Measurements from ENCODE around the gene PEF1.

Gene PEF1

DNA sequence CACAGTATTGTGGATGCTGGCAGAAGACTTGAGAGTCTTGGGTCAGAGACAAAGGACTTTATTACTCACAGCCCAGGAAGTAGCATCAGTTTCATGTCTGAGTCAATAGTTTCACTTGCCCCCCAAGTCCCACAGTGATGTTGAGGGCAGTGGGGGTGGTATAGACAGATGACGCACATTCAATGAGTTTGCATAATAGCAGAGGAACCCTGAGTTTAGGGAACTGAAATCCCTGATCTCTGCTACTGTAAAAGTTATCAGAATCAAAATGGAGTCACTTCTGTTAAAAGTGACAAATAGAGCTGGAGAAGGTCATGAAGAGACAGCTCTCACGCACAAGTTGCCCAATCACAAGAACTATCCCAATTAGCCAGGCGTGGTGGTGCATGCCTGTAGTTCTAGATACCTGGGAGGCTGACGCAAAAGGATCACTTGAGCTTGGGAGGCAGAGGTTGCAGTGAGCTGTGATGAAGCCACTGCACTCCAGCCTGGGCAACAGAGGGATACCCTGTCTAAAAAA, 38.7 kb downstream of the PEF1 start:
- H3K4me3 ChIP-seq (ENCODE audit: low read depth, low read length): no peak overlapping the region
- no peak for DNase-seq (ENCODE audit: low read depth)
- TF ChIP-seq, protein P1, sequence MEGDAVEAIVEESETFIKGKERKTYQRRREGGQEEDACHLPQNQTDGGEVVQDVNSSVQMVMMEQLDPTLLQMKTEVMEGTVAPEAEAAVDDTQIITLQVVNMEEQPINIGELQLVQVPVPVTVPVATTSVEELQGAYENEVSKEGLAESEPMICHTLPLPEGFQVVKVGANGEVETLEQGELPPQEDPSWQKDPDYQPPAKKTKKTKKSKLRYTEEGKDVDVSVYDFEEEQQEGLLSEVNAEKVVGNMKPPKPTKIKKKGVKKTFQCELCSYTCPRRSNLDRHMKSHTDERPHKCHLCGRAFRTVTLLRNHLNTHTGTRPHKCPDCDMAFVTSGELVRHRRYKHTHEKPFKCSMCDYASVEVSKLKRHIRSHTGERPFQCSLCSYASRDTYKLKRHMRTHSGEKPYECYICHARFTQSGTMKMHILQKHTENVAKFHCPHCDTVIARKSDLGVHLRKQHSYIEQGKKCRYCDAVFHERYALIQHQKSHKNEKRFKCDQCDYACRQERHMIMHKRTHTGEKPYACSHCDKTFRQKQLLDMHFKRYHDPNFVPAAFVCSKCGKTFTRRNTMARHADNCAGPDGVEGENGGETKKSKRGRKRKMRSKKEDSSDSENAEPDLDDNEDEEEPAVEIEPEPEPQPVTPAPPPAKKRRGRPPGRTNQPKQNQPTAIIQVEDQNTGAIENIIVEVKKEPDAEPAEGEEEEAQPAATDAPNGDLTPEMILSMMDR (IDR thresholded peaks at IDR 0.05; ENCODE audit: control insufficient read depth, extremely low read depth, insufficient read depth): no peak

GRCh38 chr1:31602081-31602480, 42.6 kb downstream of the PEF1 start:
- no peak for DNase-seq (ENCODE audit: low read depth)
- TF ChIP-seq, protein P1 (IDR thresholded peaks at IDR 0.05; ENCODE audit: control insufficient read depth, extremely low read depth, insufficient read depth): no peak
- no peak overlapping the region for H3K4me3 ChIP-seq (ENCODE audit: low read depth, low read length)

- TF ChIP-seq, protein P1 (IDR thresholded peaks at IDR 0.05; ENCODE audit: control insufficient read depth, extremely low read depth, insufficient read depth): no peak
- no peak overlapping the region for H3K4me3 ChIP-seq (ENCODE audit: low read depth, low read length)
Observed at GRCh38 chr1:31600641-31601040, 44.0 kb downstream of the PEF1 start.

GRCh38 chr1:31598980-31599379, 45.7 kb downstream of the PEF1 start:
- no peak overlapping the region for H3K4me3 ChIP-seq (ENCODE audit: low read depth, low read length)
- TF ChIP-seq, protein P1 (IDR thresholded peaks at IDR 0.05; ENCODE audit: control insufficient read depth, extremely low read depth, insufficient read depth): no peak
- no peak for DNase-seq (ENCODE audit: low read depth)

More at GRCh38 chr1:31600641-31601040, 44.0 kb downstream of the PEF1 start:
- no peak for DNase-seq (ENCODE audit: low read depth)

DNA sequence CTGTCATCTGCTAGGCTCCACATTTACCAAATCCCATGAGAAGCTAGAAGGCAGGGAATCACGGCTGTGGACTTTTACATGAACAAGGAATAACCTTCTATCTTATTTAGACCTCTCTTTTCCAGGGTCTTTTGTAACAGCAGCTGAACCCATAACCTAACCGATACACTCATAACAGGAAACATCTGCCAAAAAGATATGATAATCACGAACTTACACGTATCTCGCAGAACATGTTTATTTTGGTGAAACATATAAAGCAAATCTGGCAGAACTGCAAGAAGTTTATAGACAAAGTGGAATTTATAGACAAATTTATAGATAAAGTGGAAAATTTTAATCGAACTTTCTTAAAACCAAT, 48.0 kb downstream of the PEF1 start:
- TF ChIP-seq, protein P1 (IDR thresholded peaks at IDR 0.05; ENCODE audit: control insufficient read depth, extremely low read depth, insufficient read depth): no peak
- no peak for DNase-seq (ENCODE audit: low read depth)
- no peak overlapping the region for H3K4me3 ChIP-seq (ENCODE audit: low read depth, low read length)

DNA sequence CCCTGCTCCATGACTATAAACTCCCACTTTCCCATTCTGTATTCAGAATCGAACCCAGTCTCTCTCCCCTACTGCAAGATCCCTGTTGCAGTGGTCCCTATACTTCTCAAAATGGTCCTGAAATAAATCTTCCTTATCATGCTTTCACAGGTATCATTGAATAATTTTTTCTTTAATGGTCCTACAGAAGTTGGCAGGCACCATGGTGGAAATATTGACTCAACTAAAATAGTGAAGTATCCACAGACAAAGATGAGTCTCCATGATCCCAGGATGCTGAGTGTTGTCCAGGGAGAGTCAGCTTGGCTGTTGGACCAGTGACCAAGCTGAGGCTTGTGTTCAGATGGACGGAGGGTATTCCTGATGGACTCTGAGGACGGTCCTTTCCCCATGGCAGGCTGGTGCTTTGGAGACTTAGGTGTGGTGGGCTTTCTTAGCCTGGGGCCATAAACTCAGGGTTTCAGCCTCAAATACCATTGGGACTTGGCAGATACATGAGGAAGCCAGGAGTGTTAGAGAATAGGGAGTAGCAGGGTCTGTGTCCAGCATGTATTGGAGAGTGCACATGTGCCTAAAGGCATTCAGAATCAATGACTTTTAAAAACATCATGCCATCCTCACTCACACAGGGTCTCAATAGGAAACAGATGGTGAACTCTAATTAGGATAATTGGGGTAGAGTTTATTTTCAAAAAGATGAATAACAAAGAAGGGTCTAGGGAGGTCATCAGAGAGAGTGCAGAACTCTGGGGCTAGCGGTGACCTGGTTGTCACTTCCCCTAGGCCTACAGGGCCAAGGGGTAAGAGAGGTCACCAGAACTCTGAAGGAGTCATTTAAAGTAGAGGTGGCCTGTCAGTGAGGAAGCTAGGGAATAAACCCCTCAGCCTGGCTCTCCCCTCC, 48.6 kb downstream of the PEF1 start:
- DNase-seq (ENCODE audit: low read depth): no peak
- no peak overlapping the region for H3K4me3 ChIP-seq (ENCODE audit: low read depth, low read length)
- TF ChIP-seq, protein P1 (IDR thresholded peaks at IDR 0.05; ENCODE audit: control insufficient read depth, extremely low read depth, insufficient read depth): no peak

Data from LNCaP clone FGC (cell line).